ENCODE results near the gene PSMD2.

The PSMD2 gene

GRCh38 chr3:184282941-184283340, 16.1 kb upstream of the PSMD2 start:
- no peak for DNase-seq

DNA sequence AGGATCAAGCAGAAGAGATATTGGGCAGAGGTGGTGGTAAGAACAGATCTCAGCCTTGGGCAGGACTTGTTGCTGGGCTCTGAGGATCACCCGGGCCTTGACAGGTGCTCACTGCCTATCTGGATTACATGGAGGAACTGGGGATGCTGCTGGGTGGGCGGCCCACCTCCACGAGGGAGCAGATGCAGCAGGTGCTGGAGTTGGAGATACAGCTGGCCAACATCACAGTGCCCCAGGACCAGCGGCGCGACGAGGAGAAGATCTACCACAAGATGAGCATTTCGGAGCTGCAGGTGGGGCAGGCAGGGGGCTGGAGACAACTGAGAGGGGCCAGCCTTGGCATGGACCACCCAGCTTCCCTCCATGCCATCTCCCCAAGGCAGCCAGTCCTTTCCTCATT, 15.4 kb upstream of the PSMD2 start:
- no peak for DNase-seq

- peak; percentile 26 to 41 for DNase-seq
These were observed 14.3 kb upstream of the PSMD2 start for GRCh38 chr3:184284696-184285095.

DNA sequence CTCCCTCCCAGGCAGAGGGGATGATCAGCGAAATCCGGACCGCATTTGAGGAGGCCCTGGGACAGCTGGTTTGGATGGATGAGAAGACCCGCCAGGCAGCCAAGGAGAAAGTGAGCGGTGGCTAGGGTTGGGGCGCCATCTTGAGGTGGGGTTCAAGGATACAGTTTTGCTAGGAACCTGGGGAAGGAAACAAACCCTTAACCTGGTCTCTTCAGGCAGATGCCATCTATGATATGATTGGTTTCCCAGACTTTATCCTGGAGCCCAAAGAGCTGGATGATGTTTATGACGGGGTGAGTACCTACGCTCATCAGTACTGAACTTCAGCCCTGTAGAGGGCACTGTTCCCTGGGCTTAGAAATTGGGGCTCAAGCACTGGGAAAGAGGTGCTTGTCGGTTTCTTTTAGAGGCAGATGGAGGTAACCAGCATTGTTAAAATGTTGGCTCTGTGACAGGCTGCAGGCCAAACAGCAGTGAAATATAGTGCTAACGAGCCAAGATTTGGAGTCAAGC, 9.6 kb upstream of the PSMD2 start:
- peak; percentile 76 to 81 for DNase-seq

DNA sequence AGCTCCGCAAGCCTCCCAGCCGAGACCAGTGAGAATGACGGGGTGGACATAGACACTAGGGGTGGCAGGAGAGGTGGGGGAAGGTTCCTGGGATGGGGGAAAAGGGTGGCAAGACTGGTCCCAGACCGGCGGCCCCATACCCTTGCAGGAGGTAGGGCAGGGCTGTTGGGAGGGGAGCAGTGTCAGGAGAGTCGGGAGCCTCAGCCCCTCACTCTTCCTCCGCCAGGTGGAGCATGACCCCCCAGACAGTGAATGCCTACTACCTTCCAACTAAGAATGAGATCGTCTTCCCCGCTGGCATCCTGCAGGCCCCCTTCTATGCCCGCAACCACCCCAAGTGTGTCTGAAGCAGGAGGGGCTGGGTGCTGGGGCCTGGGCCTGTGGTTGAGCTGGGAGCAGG, 8.7 kb upstream of the PSMD2 start:
- no peak for DNase-seq

DNA sequence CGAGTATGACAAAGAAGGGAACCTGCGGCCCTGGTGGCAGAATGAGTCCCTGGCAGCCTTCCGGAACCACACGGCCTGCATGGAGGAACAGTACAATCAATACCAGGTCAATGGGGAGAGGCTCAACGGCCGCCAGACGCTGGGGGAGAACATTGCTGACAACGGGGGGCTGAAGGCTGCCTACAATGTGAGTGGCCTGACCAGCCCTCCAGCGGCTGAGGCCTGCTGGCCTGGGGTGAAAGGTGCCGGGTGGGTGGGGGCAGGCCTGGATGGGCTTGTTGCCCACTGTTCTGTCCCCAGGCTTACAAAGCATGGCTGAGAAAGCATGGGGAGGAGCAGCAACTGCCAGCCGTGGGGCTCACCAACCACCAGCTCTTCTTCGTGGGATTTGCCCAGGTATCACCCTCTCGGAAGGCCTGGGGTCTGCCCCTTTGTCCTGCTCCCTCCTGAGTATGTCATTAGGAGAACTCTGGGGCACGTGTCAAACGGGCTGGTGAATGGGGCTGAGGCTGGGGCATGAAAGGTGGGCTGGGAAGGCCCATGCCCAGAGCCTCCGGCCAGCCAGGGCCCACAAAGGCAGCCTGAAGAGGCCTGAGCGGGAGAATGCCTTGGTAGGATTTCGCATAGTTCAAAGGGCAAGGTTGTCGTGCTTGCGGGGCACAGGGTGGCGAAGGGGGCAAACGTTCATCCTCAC, 7.8 kb upstream of the PSMD2 start:
- no peak for DNase-seq

- DNase-seq, result no peak
These were observed 7.1 kb upstream of the PSMD2 start for GRCh38 chr3:184291738-184292445.

- no peak for DNase-seq
These were observed 3.3 kb upstream of the PSMD2 start for GRCh38 chr3:184295771-184296170.

- DNase-seq, result no peak
These were observed 2.4 kb upstream of the PSMD2 start for GRCh38 chr3:184296616-184297015.

- no peak for DNase-seq
These were observed 692 bp downstream of the PSMD2 start for GRCh38 chr3:184299488-184300377.

DNA sequence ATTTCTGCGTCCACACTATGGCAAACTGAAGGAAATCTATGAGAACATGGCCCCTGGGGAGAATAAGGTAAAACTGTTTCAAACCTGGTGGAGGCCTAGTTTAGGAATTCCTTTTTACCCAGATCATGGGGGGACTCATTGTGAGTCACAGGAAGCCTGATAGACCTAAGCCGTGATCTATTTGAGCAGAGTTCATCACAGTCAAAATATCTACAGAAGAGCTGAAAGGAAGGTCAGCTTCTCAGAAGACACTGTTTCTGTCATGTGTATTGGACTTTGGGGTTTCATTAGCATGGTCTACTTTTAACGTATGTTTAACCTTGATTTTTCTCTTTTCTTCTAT, 1.3 kb downstream of the PSMD2 start:
- DNase-seq, result no peak

DNA sequence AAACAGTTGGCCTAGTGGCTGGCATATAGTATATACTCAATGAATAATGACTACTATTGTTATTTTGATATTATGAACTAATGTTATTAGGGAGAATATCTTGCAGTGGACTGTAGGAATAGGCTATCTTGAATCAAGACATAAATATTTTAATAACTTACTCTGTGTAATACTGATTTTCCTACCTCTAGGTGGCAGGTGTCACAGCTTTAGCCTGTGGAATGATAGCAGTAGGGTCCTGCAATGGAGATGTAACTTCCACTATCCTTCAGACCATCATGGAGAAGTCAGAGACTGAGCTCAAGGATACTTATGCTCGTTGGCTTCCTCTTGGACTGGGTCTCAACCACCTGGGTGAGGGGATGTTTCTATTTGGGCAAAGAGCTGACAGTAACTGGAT, 6.5 kb downstream of the PSMD2 start:
- no peak for DNase-seq

DNA sequence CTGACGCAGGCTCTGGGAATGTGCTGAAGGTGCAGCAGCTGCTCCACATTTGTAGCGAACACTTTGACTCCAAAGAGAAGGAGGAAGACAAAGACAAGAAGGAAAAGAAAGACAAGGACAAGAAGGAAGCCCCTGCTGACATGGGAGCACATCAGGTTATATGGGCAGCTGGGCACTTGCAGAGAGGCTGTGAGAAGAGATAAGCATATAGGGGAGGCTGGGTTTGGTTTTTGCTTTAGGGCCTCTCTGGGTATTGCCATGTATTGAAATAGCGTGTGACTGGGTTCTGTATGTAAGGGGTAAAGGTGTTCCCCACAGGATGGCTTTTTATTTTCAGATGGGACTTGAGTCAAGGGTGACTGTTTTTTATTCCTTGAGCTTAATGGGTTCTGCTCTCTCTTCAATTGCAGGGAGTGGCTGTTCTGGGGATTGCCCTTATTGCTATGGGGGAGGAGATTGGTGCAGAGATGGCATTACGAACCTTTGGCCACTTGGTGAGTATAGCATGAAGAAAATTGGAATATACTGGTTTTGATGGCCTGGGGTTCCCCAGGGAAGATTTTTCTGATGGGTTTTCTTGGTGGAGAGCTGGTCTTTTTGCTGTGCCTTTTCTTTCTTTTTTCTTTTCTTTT, 7.4 kb downstream of the PSMD2 start:
- DNase-seq, result no peak

GRCh38 chr3:184307915-184308314, 8.9 kb downstream of the PSMD2 start:
- DNase-seq, result no peak

- no peak for DNase-seq
These were observed 9.7 kb downstream of the PSMD2 start for GRCh38 chr3:184308744-184309143.

GRCh38 chr3:184311633-184312032, 12.6 kb downstream of the PSMD2 start:
- no peak for DNase-seq

- peak; percentile 93 to 94 for DNase-seq
These were observed 15.3 kb downstream of the PSMD2 start, which contains the start of gene EIF4G1 for GRCh38 chr3:184314363-184314699. TSS of gene EIF4G1 (plus strand) at chr3:184314606. CDS start at chr3:184315797, 1,191 bp downstream.

- DNase-seq, result peak; percentile 43 to 49
These were observed 15.9 kb downstream of the PSMD2 start for GRCh38 chr3:184314700-184315542.

DNA sequence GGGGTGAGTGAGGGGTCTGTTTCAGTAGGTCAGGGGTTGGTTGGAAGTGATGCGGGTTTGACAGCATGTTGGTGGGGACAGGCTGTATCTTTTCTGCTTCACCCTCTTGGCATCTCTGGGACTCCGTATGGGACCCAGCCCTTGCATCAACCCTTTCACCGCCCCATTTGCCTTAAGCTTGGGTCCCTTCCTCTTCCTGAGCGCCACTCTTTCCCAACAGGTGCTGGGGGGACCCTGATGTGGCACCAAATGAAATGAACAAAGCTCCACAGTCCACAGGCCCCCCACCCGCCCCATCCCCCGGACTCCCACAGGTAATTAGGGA, 16.5 kb downstream of the PSMD2 start:
- DNase-seq, result no peak

DNA sequence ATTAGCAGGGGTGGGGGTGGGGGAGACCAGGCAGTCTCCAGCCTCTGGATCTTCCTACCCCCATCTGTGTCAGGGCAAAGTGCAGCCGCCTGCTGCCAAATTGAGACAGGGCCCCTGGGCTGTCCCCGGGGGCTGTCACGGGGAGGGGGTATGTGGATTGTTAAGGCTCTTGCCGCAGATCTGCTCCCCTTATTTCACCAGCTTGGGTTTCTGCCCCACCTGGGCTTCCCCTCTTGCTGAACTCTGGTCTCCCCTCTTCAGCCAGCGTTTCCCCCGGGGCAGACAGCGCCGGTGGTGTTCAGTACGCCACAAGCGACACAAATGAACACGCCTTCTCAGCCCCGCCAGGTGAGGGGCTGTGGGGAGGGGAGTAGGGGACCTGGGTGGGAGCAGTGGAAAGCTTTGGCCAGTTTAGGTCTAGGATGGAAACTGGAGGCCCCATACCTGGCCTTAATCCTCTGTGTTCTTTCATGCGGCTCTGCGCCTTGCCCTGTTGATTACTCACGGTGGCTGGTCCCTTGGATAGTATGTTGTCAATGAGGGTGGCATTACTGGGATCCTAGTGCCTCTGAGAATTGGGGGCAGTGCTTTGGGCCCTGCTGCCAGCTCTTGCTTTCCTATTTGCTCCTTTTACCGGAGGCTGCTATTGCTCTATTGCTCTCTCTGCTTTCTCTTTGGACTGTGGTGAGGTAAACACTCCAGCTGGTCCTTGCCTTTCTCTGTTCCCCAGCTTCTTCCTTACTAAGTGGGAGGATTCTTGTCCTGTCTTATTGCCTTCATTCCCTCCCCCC, 17.0 kb downstream of the PSMD2 start:
- DNase-seq, result no peak

DNA sequence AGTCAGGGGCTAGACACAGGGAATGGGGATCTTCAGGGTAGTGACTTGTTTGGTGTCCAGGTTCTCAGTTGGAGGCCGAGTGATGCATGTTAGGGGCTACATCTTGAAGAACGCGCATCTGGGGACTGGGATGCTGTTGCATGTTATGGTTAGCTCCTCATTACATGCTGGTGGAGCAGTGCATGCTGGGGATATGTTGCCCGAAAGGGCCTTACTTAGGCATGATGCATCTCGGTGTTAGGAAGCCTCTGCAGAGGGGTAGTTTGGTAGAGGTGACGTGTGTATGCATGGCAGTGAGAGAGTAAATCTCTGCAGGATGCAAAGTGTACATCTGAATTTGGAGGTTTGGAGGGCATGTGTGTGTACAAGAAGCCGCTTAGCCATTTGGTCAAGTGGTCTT, 17.8 kb downstream of the PSMD2 start:
- no peak for DNase-seq

All from activated CD4-positive, alpha-beta T cell treated with anti-CD3 and anti-CD28 coated beads, Interleukin-2, amount 50 U/mL, for 48 hours (primary cell).